NCI-H187 treated with DMSO at 0.1 percent for 48 hours (cell line): ENCODE results near the gene SLC25A48.
"Not testable (repeated sequence)": the region's sequence is repeated elsewhere in the genome, so short reads cannot be mapped to it uniquely, and the experiment has no call there.

Experiments
- DNase-seq: peaks from one replicate; lab custom pipeline; 2025; lab: John Stamatoyannopoulos, UW

SLC25A48 gene

DNA sequence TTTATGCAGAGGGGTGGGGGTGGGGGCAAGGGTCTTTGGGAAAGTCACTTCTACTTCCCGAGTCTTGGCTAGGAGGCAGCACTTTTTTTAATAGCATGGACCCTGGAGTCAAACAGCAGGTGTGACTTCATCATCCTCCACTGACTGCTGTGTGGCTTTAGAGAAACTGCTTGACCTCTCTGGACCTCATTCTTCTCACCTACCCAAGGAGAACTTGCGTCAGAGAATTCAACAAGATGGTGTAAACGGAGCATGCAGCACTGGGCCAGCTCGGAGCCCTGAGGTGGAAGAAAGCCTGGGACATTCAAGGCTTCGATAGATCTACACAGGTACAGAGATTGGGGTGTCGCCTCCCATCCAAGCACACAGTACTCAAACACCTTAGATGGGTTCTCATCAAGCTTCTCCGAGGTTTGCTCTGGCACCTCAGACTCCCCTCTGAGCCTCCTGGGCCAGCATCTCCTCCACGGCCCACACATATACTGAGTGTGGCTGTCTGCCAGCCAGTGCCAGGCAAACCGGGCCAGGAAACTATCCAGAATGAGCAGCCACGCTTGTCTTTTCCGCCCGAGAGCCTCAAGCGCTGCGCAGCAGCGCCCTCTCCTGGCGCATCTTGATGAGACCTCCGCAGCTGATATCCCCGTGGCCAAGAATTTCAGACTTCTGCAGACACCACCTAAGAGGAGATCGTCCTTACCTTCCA is 4.6 kb upstream of the SLC25A48 start:
- no peak for DNase-seq

GRCh38 chr5:135830384-135830700 is 4.1 kb upstream of the SLC25A48 start:
- DNase-seq: no peak

DNA sequence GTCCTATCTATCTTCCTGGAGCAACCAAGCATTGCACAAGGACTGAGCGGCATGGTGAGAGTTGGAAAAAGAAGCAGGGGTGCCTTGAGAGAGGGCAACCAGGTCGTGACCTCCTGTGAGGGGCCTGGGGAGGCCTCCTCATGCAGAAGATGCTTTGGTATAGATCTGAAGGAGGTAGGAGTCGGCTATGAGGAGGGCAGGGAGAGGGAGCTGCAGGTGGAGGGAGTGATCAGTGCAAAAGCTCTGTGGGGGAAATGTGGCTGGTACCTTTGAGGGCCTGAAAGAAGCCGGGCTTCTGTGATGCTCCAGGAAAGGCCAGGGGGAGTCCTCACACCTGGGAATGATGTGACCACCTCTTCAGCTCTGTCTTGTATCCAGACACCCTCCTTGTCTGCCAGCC is 3.6 kb upstream of the SLC25A48 start:
- DNase-seq: no peak

GRCh38 chr5:135831439-135831838 is 3.0 kb upstream of the SLC25A48 start:
- no peak for DNase-seq

DNA sequence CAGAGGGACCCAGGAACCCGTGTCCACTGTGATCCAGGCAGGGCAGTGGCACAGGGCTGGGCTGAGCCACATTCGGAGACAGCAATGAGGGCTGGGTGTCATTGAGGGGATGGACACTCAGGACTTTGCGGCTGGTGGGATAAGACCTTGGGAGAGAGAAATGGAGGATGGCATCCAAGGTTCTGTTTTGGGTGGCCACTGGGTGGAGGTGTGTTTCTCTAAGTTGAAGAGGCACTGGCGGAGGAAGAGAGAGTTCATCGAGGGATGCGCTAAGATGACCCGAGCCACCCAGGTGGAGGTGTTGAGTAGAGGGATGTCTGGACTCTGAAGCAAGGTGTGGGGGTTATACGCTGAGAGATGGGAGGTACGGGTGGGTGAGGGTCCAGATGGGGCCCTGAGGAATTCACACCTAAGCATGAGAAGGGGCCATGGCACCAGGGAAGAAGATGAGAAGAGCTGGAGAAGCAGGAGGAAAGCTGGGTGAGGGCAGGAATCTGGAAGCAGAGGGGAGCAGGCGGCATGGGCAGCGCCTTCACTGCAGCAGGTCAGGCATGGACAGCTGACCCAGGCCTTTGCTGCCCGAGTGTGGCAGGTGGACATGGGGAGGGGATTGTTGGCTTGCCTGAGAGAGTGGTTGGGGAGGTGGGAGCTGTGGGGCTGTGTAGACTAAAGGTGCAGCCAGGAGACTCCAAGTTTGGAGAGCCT is 2.5 kb upstream of the SLC25A48 start:
- DNase-seq: no peak

GRCh38 chr5:135832941-135833920 is 1.2 kb upstream of the SLC25A48 start:
- no peak for DNase-seq

- no peak for DNase-seq
Measured at GRCh38 chr5:135833961-135834638, 363 bp upstream of the SLC25A48 start.

- no peak for DNase-seq
Measured at GRCh38 chr5:135835766-135836165, 1.3 kb downstream of the SLC25A48 start.

GRCh38 chr5:135838395-135838794 is 3.9 kb downstream of the SLC25A48 start:
- DNase-seq: not testable (repeated sequence)

DNA sequence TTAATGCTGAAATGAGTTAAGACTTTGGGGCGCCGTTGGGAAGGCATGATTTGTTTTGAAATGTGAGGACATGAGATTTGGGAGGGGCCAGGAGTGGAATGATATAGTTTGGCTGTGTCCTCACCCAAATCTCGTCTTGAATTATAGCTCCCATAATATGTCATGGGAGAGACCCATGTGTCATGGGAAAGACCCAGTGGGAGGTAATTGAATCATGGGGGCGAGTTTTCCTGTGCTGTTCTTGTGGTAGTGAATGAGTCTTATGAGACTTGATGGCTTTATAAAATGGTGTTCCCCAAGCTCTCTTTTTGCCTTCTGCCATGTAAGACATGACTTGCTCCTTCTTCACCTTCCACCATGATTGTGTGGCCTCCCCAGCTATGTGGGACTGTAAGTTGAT is 5.1 kb downstream of the SLC25A48 start:
- no peak for DNase-seq

DNA sequence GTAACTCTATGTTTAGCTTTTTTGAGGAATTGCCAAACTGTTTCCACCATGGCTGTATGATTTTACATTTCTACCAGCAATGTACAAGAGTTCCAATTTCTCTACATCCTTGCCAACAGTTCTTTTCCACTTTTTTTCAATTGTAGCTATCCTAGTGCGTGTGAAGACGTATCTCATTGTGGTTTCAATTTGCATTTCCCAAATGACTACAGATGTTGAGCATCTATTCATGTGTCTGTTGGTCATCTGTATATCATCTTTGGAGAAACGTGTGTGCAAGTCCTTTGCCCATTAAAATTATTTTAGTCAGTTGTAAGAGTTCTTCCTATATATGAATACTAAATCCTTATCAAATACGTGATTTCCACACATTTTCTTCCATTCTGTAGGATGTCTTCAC is 6.5 kb downstream of the SLC25A48 start:
- DNase-seq: no peak

- DNase-seq: no peak
Measured at GRCh38 chr5:135842737-135843136, 8.3 kb downstream of the SLC25A48 start.

DNA sequence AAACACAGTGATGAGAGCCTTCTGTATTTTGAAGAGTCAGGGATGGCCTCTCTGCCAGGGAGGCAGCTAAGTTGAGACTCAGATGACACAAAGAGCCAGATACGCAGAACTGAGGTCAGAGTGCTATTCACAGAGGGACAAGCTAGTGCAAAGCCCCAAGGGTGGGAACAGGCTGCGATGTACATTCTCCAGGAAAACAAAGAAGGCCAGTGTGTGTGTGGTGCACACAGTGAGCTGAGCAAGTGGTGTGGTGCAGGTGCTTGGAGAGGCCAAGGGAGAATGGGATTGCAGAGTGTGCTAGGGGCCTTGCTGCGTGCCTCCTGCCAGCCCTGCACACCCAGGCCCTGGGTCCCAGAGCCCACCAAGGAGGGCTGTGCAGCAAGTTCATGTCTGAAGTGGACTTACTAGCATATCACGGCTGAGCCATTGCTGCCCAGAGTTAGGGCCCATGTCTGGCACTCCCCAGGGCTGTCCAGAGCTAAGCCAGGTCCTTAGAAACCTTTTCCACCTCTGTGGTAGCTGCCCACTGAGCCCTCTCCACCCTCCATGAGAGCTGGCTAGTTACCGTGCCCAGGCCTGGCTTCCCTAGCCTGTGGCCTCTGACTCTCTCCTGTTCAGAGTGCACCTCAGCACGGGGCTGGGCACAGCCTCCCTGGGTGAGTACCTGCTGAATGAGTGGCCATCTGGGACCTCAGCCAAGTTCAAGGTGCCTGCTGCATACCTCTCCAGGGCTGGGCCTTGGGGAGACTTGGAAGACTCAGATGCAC is 9.3 kb downstream of the SLC25A48 start:
- no peak for DNase-seq

GRCh38 chr5:135846311-135846710 is 11.8 kb downstream of the SLC25A48 start:
- DNase-seq: no peak

- no peak for DNase-seq
Measured at GRCh38 chr5:135847976-135848375, 13.5 kb downstream of the SLC25A48 start.

DNA sequence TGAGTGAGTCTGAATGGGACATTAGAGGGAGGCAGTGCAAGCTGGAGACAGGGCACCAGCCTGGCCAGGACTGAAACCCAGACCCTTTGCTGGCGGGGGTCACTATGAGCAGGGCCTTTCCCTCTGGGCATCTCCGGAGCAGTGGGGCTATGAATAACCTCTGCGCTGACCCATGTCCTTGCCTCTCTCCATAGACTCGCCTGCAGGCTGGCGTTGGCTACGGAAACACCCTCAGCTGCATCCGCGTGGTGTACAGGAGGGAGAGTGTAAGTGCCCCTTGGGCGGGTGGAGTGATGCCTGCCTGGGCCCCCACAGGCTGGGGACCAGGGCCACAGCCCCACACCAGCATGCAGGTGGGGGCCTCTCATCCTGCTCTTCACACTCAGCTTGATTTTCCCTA is 15.8 kb downstream of the SLC25A48 start:
- no peak for DNase-seq

DNA sequence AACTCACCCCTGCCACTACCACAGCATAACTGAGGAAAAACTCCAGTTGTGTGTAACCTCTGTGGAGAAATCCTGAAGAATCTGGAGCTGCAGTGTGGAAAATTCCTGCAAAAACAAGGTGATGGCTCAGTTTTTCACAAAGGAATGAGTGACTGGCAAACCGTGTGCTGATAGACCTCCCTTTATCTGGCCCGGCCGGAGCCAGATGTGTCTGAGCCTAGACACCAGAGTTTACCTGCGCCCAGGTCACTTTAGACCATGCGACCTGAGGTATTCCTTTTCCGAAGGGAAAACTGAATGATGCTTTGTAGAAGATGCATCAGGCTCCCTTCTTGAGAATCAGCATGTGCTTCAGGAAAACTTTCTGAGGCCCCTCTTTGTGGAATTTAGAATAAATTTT is 16.2 kb downstream of the SLC25A48 start:
- no peak for DNase-seq

GRCh38 chr5:135851186-135851914 is 16.9 kb downstream of the SLC25A48 start:
- no peak for DNase-seq

- no peak for DNase-seq
Measured at GRCh38 chr5:135851915-135852845, 17.7 kb downstream of the SLC25A48 start.
